GM18951 (cell line): ENCODE measurements around the gene SLC16A13.

Experiments used
- POLR2A ChIP-seq: IDR thresholded peaks from 4 replicates; pipeline ENCODE4 v1.6.1; 2011; ENCODE audit warnings: mild to moderate bottlenecking; ENCODE audit not compliant: insufficient read length, insufficient read depth; ENCODE audit errors: extremely low read depth
- in situ Hi-C: fragments of 300-500 bp; cut with MboI; formaldehyde crosslinking; loops from one replicate; pipeline ENCODE4 v1.12.0; 2022; ENCODE audit warnings: low sequenced_read_pairs, mixed read lengths, inconsistent platforms; ENCODE audit not compliant: unreplicated experiment

The SLC16A13 gene

GRCh38 chr17:7026471-7027115 lies 9.2 kb upstream of the SLC16A13 start:
- in situ Hi-C loops: no loop called here
- no peak for TF ChIP-seq POLR2A

DNA sequence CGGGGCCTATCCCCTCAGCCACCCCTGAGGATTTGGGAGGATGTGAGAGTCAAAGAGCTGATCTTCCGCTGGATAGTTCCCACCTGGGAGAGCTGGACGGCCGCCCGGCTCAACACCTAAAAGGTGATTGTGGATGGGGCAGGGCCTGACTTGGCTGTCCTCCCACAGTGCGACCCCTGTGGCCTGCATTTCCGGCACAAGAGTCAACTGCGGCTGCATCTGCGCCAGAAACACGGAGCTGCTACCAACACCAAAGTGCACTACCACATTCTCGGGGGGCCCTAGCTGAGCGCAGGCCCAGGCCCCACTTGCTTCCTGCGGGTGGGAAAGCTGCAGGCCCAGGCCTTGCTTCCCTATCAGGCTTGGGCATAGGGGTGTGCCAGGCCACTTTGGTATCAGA lies 8.5 kb upstream of the SLC16A13 start:
- in situ Hi-C loops: no loop called here

GRCh38 chr17:7029096-7029495 lies 6.7 kb upstream of the SLC16A13 start:
- in situ Hi-C loops: no loop called here
- no peak for TF ChIP-seq POLR2A

More for the DNA sequence above, 8.5 kb upstream of the SLC16A13 start:
- no peak for TF ChIP-seq POLR2A

GRCh38 chr17:7029659-7030058 lies 6.2 kb upstream of the SLC16A13 start:
- in situ Hi-C loops: no loop called here
- no peak for TF ChIP-seq POLR2A

- no peak for TF ChIP-seq POLR2A
- in situ Hi-C loops: no loop called here
Observed at GRCh38 chr17:7034955-7035590, 742 bp upstream of the SLC16A13 start.

DNA sequence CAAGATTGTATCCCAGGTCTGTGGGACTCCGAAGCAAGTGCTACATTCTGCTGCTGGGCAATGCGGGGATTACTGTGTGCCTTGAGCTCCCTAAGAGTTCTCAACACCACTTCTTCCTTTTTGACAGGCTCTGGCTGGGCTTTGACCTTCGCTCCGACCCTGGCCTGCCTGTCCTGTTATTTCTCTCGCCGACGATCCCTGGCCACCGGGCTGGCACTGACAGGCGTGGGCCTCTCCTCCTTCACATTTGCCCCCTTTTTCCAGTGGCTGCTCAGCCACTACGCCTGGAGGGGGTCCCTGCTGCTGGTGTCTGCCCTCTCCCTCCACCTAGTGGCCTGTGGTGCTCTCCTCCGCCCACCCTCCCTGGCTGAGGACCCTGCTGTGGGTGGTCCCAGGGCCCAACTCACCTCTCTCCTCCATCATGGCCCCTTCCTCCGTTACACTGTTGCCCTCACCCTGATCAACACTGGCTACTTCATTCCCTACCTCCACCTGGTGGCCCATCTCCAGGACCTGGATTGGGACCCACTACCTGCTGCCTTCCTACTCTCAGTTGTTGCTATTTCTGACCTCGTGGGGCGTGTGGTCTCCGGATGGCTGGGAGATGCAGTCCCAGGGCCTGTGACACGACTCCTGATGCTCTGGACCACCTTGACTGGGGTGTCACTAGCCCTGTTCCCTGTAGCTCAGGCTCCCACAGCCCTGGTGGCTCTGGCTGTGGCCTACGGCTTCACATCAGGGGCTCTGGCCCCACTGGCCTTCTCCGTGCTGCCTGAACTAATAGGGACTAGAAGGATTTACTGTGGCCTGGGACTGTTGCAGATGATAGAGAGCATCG lies 2.4 kb downstream of the SLC16A13 start:
- in situ Hi-C loops: no loop called here

DNA sequence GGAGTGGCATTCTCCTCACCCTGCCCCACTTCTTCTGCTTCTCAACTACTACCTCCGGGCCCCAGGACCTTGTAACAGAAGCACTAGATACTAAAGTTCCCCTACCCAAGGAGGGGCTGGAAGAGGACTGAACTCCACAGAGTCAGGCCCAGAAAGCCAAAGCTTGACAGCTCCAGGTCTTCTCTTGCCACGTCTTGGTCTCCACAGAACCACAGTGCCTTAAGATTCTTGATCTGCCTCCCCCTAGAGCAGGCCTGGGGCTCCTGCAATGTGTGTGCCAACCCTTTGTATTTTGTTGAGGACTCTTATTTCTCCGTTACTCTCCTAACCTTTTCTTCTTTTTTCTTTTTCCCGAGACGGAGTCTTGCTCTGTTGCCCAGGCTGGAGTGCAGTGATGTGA lies 4.0 kb downstream of the SLC16A13 start:
- no peak for TF ChIP-seq POLR2A
- in situ Hi-C loops: no loop called here

More for the DNA sequence above, 2.4 kb downstream of the SLC16A13 start:
- TF ChIP-seq POLR2A: no peak

DNA sequence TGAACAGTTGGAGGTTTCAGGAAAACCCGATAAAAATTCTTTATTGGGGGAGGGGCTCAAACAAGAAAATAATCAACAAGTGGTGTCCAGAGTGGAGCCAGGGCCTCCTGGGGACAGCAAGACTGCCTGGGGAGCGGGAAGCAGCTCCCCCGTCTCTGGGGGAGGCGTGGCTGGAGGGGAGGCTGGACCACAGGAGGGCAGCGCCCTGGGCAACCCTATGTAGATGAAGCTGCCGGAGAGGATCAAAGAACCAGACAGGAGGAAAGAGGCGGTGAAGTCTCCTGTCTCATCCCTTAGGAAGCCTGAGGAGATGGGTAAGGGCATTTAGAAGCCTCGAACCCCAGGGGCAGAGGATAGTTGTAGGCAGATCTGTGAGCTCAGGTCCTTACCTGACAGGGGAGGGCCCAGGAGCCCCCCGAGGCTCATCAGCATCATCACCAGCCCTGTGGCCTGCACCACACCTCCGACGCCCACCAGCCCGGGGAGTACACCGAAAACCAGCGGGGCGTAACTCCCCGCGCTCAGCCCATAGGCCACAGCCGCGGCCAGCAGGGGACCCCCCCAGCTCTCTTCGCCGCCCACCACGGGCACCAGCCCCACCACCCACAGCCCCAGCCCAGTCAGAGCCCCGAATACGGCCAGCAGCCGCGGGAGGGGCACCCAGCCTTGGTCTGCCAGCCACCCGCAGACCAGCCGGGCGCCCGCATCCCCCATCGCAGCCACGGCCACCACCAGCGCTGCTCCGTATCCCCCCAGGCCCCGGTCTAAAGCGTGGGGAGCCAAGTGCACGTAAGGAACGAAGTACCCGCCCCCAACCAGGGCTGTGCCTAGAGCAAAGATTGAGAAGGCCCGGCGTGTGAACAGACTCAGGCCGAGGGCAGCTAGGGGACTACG lies 6.0 kb downstream of the SLC16A13 start:
- in situ Hi-C loops: no loop called here
- no peak for TF ChIP-seq POLR2A

DNA sequence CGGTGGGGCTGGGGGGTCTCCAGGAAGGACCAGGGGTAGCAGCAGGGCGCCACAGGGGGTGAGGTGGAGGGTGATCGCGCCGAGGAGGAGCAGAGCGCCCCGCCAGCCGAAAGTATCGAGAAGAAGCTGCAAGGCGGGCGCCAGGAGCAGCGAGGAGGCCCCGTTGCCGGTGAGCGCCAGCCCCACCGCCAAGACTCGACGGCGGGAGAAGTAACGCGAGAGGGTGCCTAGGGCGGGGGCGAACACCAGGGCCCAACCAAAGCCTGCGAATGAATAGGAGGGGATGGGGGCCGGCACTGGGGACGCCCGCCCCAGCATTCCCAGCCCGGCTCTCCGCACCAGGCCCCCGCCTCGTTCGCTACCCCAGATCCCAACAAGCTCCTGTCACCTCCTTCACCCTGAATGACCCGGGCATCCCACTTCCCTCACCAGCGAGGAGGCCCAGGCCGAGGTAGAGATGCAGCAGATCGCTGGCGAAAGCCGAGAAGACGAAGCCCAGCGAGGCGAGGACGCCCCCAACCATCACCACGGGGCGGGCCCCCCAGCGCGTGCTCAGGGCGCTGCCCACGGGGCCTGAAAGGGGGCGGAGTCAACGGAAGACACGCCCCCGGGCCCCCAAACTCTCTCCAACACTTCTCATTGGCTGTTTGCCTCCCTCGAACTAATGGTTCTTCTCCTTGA lies 6.8 kb downstream of the SLC16A13 start:
- in situ Hi-C loops: no loop called here
- TF ChIP-seq POLR2A: peak; percentile 32

DNA sequence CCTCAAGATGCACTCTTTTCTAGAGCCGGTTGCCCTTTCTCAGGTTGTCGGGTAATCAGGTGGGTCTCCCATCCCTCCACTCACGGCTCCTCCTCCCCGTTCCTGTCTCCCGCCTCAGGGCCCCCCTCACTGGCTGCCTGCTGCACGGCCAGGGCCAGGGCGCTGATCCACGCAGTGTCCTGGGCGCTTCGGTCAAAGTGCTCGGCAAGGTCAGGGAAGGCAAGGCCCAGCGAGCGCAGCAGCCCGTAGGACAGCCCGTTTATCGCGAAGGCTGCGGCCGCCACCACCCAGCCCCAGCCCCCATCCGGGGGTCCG lies 7.3 kb downstream of the SLC16A13 start:
- TF ChIP-seq POLR2A: no peak
- in situ Hi-C loops: no loop called here

- TF ChIP-seq POLR2A: peak; percentile 19
- in situ Hi-C loops: no loop called here
Observed at GRCh38 chr17:7043497-7044198, 7.8 kb downstream of the SLC16A13 start, which contains the start of gene SLC16A11. TSS of gene SLC16A11 (minus strand) at chr17:7044092. CDS start at chr17:7043513, 579 bp downstream.
